BJ (cell line): ENCODE measurements around the gene PALM. TPM values are rescaled to one million over a fixed set of nuclear protein-coding genes. Genes with fewer than 3 reads are reported as not detected.
A peak's percentile ranks its signal among the peaks of the same experiment; 100 is the strongest.

Experiments
- CTCF ChIA-PET: fragments of 350-600 bp; formaldehyde crosslinking; extraction: SDS; loops from one replicate; lab custom pipeline; 2021; ENCODE audit warnings: antibody characterized with exemption, inconsistent platforms; lab: Yijun Ruan, JAX
- POLR2A ChIA-PET: fragments of 300-600 bp; sonication (Branson Sonifier 250); formaldehyde crosslinking; extraction: SDS; loops from one replicate; lab custom pipeline; 2021; ENCODE audit warnings: antibody characterized with exemption; lab: Charles Lee
- DNase-seq: peaks from one replicate; pipeline ENCODE4 v3.0.0-alpha.2; 2011; ENCODE audit warnings: low read depth
- H3K27me3 ChIP-seq: 2 replicates; pipeline ENCODE4 v1.6.0; 2011; ENCODE audit warnings: low read length; ENCODE audit not compliant: control insufficient read depth, insufficient read depth
- H3K36me3 ChIP-seq: 2 replicates; pipeline ENCODE4 v1.5.1; 2011; ENCODE audit warnings: low read length; ENCODE audit not compliant: control insufficient read depth, insufficient read depth
- H3K4me3 ChIP-seq: 2 replicates; pipeline ENCODE4 v1.5.1; 2011; ENCODE audit warnings: low read depth, mild to moderate bottlenecking, control low read depth, low read length
- CTCF ChIP-seq: IDR thresholded peaks from 2 replicates; pipeline ENCODE4 v1.5.1; 2011; ENCODE audit warnings: low read depth, mild to moderate bottlenecking, control low read depth, inconsistent platforms, low read length, moderate library complexity; ENCODE audit not compliant: insufficient read depth
- polyA plus RNA-seq: library from polyadenylated mRNA; depleted of rRNA; stranded (reverse); fragments of >200 nt; gene quantifications from 2 replicates; pipeline ENCODE4 v1.2.3, GENCODE V29; 2011

The PALM gene
- polyA plus RNA-seq, 1 experiment: 1.2 TPM

GRCh38 chr19:680287-681028, 28.3 kb upstream of the PALM start:
- TF ChIP-seq CTCF: peak; percentile 20; the same call in 1 of the 2 replicates
- Histone ChIP-seq H3K36me3 (peaks cover 4% of the 10 kb centered on the region), H3K27me3 (no peaks in the 10 kb centered on the region), H3K4me3 (peak overlapping the region; percentile 58)
- CTCF ChIA-PET: interaction anchor here (0.6 to 1.9 kb wide), 6 partner anchors 9 to 337 kb away, joined by 3 to 8 read pairs (median 3); no protein-coding TSS in a partner anchor
- DNase-seq: peak; percentile 89
- POLR2A ChIA-PET: interaction anchor here (0.6 to 1.0 kb wide), 2 partner anchors 17 to 20 kb away, joined by 4 read pairs; no protein-coding TSS in a partner anchor

GRCh38 chr19:681029-682019, 27.4 kb upstream of the PALM start:
- H3K4me3 ChIP-seq: peak overlapping the region; percentile 39
- ChIA-PET CTCF (interaction anchor here (0.6 to 0.8 kb wide), 2 partner anchors 53 to 57 kb away, joined by 3 read pairs; no protein-coding TSS in a partner anchor), POLR2A (interaction anchor here (1.0 kb wide), 1 partner anchor 18 kb away, joined by 4 read pairs; no protein-coding TSS in a partner anchor)
- DNase-seq: no peak
- TF ChIP-seq CTCF: no peak
- H3K27me3 ChIP-seq: no peaks in the 10 kb centered on the region
- peaks cover 4% of the 10 kb centered on the region for H3K36me3 ChIP-seq

GRCh38 chr19:682678-683320, 25.9 kb upstream of the PALM start:
- Histone ChIP-seq H3K27me3 (no peaks in the 10 kb centered on the region), H3K4me3 (no peak overlapping the region), H3K36me3 (peaks cover 4% of the 10 kb centered on the region)
- ChIA-PET CTCF (no interaction called here), POLR2A (no interaction called here)
- no peak for DNase-seq
- TF ChIP-seq CTCF: no peak

- H3K27me3 ChIP-seq: no peaks in the 10 kb centered on the region
- H3K36me3 ChIP-seq: peaks cover 4% of the 10 kb centered on the region
- TF ChIP-seq CTCF: no peak
- no peak overlapping the region for H3K4me3 ChIP-seq
- ChIA-PET CTCF (no interaction called here), POLR2A (no interaction called here)
- no peak for DNase-seq
Observed at GRCh38 chr19:685454-685931, 23.2 kb upstream of the PALM start.
